ENCODE measurements around the gene FAAP24.
"Not testable (repeated sequence)": the region's sequence is repeated elsewhere in the genome, so short reads cannot be mapped to it uniquely, and the experiment has no call there.

DNA sequence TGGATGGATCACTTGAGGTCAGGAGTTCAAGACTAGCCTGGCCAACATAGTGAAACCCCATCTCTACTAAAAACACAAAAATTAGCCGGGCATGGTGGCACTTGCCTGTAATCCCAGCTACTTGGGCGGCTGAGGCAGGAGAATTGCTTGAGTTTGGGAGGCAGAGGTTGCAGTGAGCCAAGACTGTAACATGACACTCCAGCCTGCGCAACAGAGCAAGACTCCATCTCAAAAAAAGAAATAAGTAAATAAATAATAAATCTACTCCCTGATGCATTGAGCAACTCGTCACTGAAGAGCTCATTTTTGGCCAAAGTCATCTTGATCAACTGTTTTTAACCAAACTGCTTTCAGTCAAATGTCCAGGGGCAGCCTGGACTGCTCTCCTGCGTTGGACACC lies 30.8 kb upstream of the FAAP24 start:
- not testable (repeated sequence) for TF ChIP-seq CTCF (IDR thresholded peaks at IDR 0.05; ENCODE audit: poor library complexity); EZH2 (IDR thresholded peaks at IDR 0.05; ENCODE audit: borderline replicate concordance); EZH2phosphoT487 (IDR thresholded peaks at IDR 0.05; ENCODE audit: low read depth, severe bottlenecking, unreplicated experiment)

All from hepatocyte (in vitro differentiated cells).